ENCODE measurements around the gene HSDL2.
A peak's percentile ranks its signal among the peaks of the same experiment; 100 is the strongest.
"Not testable (repeated sequence)": the region's sequence is repeated elsewhere in the genome, so short reads cannot be mapped to it uniquely, and the experiment has no call there.

Gene HSDL2

GRCh38 chr9:112366591-112366990 lies 13.3 kb upstream of the HSDL2 start:
- in situ Hi-C loops (cut with HindIII; ENCODE audit: low pct_ligation_motif_present, low sequenced_read_pairs), result loop anchor here (25.0 kb wide), 1 partner anchor 254 kb away; no protein-coding TSS in a partner anchor
- H3K36me3 ChIP-seq (replicated peaks), result no peaks in the 10 kb centered on the region
- no peak overlapping the region for H3K27ac ChIP-seq
- TF ChIP-seq, protein P1, sequence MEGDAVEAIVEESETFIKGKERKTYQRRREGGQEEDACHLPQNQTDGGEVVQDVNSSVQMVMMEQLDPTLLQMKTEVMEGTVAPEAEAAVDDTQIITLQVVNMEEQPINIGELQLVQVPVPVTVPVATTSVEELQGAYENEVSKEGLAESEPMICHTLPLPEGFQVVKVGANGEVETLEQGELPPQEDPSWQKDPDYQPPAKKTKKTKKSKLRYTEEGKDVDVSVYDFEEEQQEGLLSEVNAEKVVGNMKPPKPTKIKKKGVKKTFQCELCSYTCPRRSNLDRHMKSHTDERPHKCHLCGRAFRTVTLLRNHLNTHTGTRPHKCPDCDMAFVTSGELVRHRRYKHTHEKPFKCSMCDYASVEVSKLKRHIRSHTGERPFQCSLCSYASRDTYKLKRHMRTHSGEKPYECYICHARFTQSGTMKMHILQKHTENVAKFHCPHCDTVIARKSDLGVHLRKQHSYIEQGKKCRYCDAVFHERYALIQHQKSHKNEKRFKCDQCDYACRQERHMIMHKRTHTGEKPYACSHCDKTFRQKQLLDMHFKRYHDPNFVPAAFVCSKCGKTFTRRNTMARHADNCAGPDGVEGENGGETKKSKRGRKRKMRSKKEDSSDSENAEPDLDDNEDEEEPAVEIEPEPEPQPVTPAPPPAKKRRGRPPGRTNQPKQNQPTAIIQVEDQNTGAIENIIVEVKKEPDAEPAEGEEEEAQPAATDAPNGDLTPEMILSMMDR (IDR thresholded peaks at IDR 0.05; ENCODE audit: low read depth, low read length, missing control alignments), result peak; percentile 46
- H3K4me3 ChIP-seq (ENCODE audit: low read depth, low read length), result no peak overlapping the region
- DNase-seq, result no peak
- H3K27me3 ChIP-seq (replicated peaks), result no peaks in the 10 kb centered on the region

DNA sequence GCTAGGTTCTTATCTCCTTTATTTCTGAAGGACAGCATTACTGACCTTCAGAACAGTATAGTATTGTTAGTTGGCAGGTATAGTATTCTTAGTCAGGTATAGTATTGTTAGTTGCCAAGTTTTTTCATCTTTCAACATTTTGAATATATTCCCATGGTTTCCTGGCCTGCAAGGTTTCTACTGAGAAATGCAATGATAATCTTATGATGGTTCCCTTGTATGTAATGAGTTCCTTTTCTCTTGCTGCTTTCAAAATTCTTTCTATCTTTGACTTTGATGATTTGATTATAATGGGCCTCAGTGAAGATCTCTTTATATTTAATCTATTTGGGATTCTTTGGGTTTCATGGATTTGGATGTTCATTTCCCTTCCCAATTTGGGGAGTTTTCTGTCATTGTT lies 12.4 kb upstream of the HSDL2 start:
- no peak for DNase-seq
- Histone ChIP-seq H3K27ac (no peak overlapping the region), H3K27me3 (replicated peaks) (no peaks in the 10 kb centered on the region), H3K4me3 (ENCODE audit: low read depth, low read length) (no peak overlapping the region), H3K36me3 (replicated peaks) (no peaks in the 10 kb centered on the region)
- TF ChIP-seq, protein P1 (IDR thresholded peaks at IDR 0.05; ENCODE audit: low read depth, low read length, missing control alignments), result no peak
- in situ Hi-C loops (cut with HindIII; ENCODE audit: low pct_ligation_motif_present, low sequenced_read_pairs), result loop anchor here (25.0 kb wide), 1 partner anchor 255 kb away; no protein-coding TSS in a partner anchor

DNA sequence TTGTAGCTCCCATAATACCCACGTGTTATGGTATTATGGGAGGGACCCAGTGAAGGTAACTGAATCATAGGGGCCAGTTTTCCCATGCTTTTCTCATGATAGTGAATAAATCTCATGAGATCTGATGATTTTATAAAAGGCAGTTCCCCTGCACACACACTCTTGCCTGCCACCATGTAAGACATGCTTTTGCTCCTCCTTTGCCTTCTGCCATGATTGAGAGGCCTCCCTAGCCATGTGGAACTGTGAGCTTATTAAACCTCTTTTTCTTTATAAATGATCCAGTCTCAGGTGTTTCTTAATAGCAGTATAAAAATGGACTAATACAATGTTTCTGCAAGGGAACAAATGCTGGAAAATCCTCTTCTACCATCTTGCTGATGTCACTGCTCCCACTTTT lies 10.1 kb upstream of the HSDL2 start:
- H3K36me3 ChIP-seq (replicated peaks), result no peaks in the 10 kb centered on the region
- H3K27ac ChIP-seq, result no peak overlapping the region
- in situ Hi-C loops (cut with HindIII; ENCODE audit: low pct_ligation_motif_present, low sequenced_read_pairs), result loop anchor here (25.0 kb wide), 1 partner anchor 258 kb away; no protein-coding TSS in a partner anchor
- H3K27me3 ChIP-seq (replicated peaks), result no peaks in the 10 kb centered on the region
- TF ChIP-seq, protein P1 (IDR thresholded peaks at IDR 0.05; ENCODE audit: low read depth, low read length, missing control alignments), result no peak
- no peak overlapping the region for H3K4me3 ChIP-seq (ENCODE audit: low read depth, low read length)
- DNase-seq, result no peak

DNA sequence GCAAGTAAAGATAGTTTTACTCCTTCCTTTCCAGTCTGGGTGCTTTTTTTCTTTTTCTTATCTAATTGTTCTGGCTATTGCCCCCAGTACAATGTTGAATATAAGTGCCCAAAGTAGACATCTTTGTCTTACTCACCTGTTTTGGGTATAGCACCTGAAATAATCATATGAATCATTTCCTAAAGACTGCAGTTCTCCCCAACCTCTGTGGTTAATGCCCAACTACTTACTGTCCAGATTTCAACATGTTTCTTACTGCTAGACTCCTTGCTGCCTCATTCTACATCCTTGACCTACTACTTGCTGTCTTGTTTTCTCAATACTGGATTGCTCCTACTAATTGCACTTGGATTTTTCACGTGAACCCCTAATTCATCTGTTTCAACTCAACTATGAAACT lies 8.8 kb upstream of the HSDL2 start:
- TF ChIP-seq, protein P1 (IDR thresholded peaks at IDR 0.05; ENCODE audit: low read depth, low read length, missing control alignments), result no peak
- H3K36me3 ChIP-seq (replicated peaks), result no peaks in the 10 kb centered on the region
- no peak overlapping the region for H3K4me3 ChIP-seq (ENCODE audit: low read depth, low read length)
- no peaks in the 10 kb centered on the region for H3K27me3 ChIP-seq (replicated peaks)
- H3K27ac ChIP-seq, result no peak overlapping the region
- in situ Hi-C loops (cut with HindIII; ENCODE audit: low pct_ligation_motif_present, low sequenced_read_pairs), result loop anchor here (25.0 kb wide), 1 partner anchor 259 kb away; no protein-coding TSS in a partner anchor
- DNase-seq, result no peak

DNA sequence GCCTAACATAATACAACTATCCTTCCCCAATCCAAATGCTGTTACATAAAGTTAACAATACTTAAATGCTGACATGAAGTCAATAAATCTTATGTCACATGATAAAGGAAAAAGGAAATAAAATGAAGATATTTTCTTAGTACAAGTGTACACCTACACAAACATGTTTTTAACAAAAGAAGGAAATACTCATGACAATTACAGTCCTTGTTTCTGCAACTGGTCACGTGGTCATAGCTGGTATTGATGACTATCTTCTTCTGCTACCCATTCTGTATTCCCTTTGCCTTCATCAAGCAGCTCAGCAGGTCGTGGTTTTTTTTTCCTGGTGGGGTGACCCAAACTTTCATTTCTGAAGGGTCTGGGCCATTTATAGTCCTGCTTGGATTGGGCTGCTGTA lies 6.2 kb upstream of the HSDL2 start:
- H3K27me3 ChIP-seq (replicated peaks); H3K36me3 ChIP-seq (replicated peaks); DNase-seq; H3K4me3 ChIP-seq (ENCODE audit: low read depth, low read length); H3K27ac ChIP-seq: not testable (repeated sequence)
- in situ Hi-C loops (cut with HindIII; ENCODE audit: low pct_ligation_motif_present, low sequenced_read_pairs), result loop anchor here (25.0 kb wide), 1 partner anchor 261 kb away; no protein-coding TSS in a partner anchor

DNA sequence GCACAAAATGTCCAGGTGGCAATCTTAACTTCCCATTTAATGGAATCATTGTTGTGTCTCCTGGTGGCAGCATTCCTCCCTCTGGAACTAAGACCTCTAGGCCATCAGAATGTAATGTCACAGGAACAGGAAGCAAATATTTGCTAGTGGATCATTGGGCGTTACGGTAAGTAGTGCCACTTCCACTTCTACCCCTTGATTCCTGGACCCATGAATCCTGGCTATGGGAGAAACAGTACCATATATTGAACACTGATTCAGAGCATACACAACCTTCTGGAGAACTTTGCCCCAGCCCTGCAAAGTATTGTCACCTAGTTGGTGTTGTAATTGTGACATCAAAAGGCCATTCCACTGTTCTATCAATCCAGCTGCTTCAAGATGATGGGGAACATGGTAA lies 5.7 kb upstream of the HSDL2 start:
- DNase-seq; H3K36me3 ChIP-seq (replicated peaks); H3K4me3 ChIP-seq (ENCODE audit: low read depth, low read length); H3K27me3 ChIP-seq (replicated peaks); H3K27ac ChIP-seq: not testable (repeated sequence)
- in situ Hi-C loops (cut with HindIII; ENCODE audit: low pct_ligation_motif_present, low sequenced_read_pairs), result loop anchor here (25.0 kb wide), 1 partner anchor 262 kb away; no protein-coding TSS in a partner anchor

- TF ChIP-seq, protein P1 (IDR thresholded peaks at IDR 0.05; ENCODE audit: low read depth, low read length, missing control alignments), result no peak
- Histone ChIP-seq H3K27me3 (replicated peaks) (no peaks in the 10 kb centered on the region), H3K36me3 (replicated peaks) (no peaks in the 10 kb centered on the region), H3K27ac (no peak overlapping the region), H3K4me3 (ENCODE audit: low read depth, low read length) (no peak overlapping the region)
- in situ Hi-C loops (cut with HindIII; ENCODE audit: low pct_ligation_motif_present, low sequenced_read_pairs), result no loop called here
- no peak for DNase-seq
Measured at GRCh38 chr9:112375361-112375760, 4.5 kb upstream of the HSDL2 start.

All from brain microvascular endothelial cell (primary cell).